Brain microvascular endothelial cell (primary cell): ENCODE results near the gene TBL2.
"Not testable (repeated sequence)": the region's sequence is repeated elsewhere in the genome, so short reads cannot be mapped to it uniquely, and the experiment has no call there.

Experiments
- DNase-seq: peaks from one replicate; pipeline ENCODE4 v3.0.0-alpha.2; 2020
- H3K27ac ChIP-seq: fragments of 250-450 bp; sonication (Bioruptor Pico); 2 replicates; pipeline ENCODE4 v1.5.1; 2020; ENCODE audit warnings: mild to moderate bottlenecking, moderate library complexity
- H3K27me3 ChIP-seq: fragments of 250-450 bp; sonication (Bioruptor Pico); replicated peaks from 2 replicates; pipeline ENCODE4 v1.5.1; 2020; ENCODE audit warnings: mild to moderate bottlenecking
- H3K36me3 ChIP-seq: fragments of 250-450 bp; sonication (Bioruptor Pico); replicated peaks from 2 replicates; pipeline ENCODE4 v1.5.1; 2020; ENCODE audit warnings: mild to moderate bottlenecking
- H3K4me3 ChIP-seq: 2 replicates; pipeline ENCODE4 v1.5.1; 2011; ENCODE audit warnings: low read depth, mild to moderate bottlenecking, control low read depth, low read length, moderate library complexity
- CTCF ChIP-seq: IDR thresholded peaks from 2 replicates; pipeline ENCODE4 v1.5.1; 2011; ENCODE audit warnings: low read depth, mild to moderate bottlenecking, moderate library complexity, low read length, control low read depth, inconsistent platforms; ENCODE audit errors: missing control alignments
- in situ Hi-C: cut with HindIII; loops from 2 replicates; pipeline ENCODE4 v1.10.0; 2017; ENCODE audit warnings: low sequenced_read_pairs, low pct_ligation_motif_present

The TBL2 gene

GRCh38 chr7:73530800-73531199 lies 47.6 kb downstream of the TBL2 start:
- Histone ChIP-seq H3K36me3 (peaks cover 7% of the 10 kb centered on the region), H3K4me3 (no peak overlapping the region), H3K27ac (no peak overlapping the region), H3K27me3 (no peaks in the 10 kb centered on the region)
- in situ Hi-C loops = no loop called here
- no peak for TF ChIP-seq CTCF
- no peak for DNase-seq

- no peak for DNase-seq
- in situ Hi-C loops = no loop called here
- no peaks in the 10 kb centered on the region for H3K27me3 ChIP-seq
- H3K27ac ChIP-seq = no peak overlapping the region
- H3K4me3 ChIP-seq = no peak overlapping the region
- H3K36me3 ChIP-seq = no peaks in the 10 kb centered on the region
- TF ChIP-seq CTCF = no peak
Observed at GRCh38 chr7:73526896-73527821, 51.2 kb downstream of the TBL2 start.

- H3K27me3 ChIP-seq, in situ Hi-C loops, H3K36me3 ChIP-seq, H3K4me3 ChIP-seq, H3K27ac ChIP-seq, DNase-seq: not testable (repeated sequence)
Observed at GRCh38 chr7:73526158-73526494, 52.3 kb downstream of the TBL2 start.

GRCh38 chr7:73522105-73522872 lies 56.1 kb downstream of the TBL2 start, which contains the start of gene BAZ1B:
BAZ1B (minus strand) TSS chr7:73522293; CDS start chr7:73521933, 360 bp downstream.
- in situ Hi-C loops = no loop called here
- TF ChIP-seq CTCF = peak; percentile 24
- Histone ChIP-seq H3K27ac (peak within 1 kb of the TSS; percentile 50), H3K27me3 (no peaks in the 10 kb centered on the region), H3K36me3 (no peaks in the 10 kb centered on the region), H3K4me3 (peak within 1 kb of the TSS; percentile 77)
- DNase-seq = peak; percentile 95

- no peak for DNase-seq
- TF ChIP-seq CTCF = no peak
- no peaks in the 10 kb centered on the region for H3K27me3 ChIP-seq
- H3K27ac ChIP-seq = peak overlapping the region; percentile 50
- H3K4me3 ChIP-seq = peak overlapping the region; percentile 77
- H3K36me3 ChIP-seq = peaks cover 2% of the 10 kb centered on the region
- in situ Hi-C loops = no loop called here
Observed at GRCh38 chr7:73521636-73522104, 56.7 kb downstream of the TBL2 start.
